HepG2 (cell line): Measurements from ENCODE around the gene SLC5A4. TPM values are rescaled to one million over a fixed set of nuclear protein-coding genes. Genes with fewer than 3 reads are reported as not detected.
A peak's percentile ranks its signal among the peaks of the same experiment; 100 is the strongest.

Experiments used
- ATAC-seq: fragments of 200-7000 bp; cut with Tn5 transposase; 3 replicates; pipeline ENCODE4 v1.9.1; 2020; ENCODE audit warnings: mild to moderate bottlenecking, moderate library complexity
- BruUV-seq: library from RNA; stranded (reverse); fragments of 400-500 nt; replicated peaks from 2 replicates; lab custom pipeline; 2021; lab: Mats Ljungman, UMichigan
- CTCF ChIA-PET: fragments of 300-600 bp; formaldehyde crosslinking; extraction: SDS; loops from one replicate; lab custom pipeline; 2021; ENCODE audit warnings: low total read pairs, inconsistent platforms, low intra/inter-chr PET ratio; lab: Yijun Ruan, JAX
- POLR2A ChIA-PET: fragments of 350-600 bp; sonication (Branson Sonifier 250); formaldehyde crosslinking; loops from one replicate; lab custom pipeline; 2020; ENCODE audit warnings: antibody characterized with exemption, inconsistent platforms; lab: Yijun Ruan, JAX
- DNase-seq: peaks from one replicate; pipeline ENCODE4 v3.0.0-alpha.2; 2015; ENCODE audit warnings: low spot score
- FAIRE-seq: peaks from 3 replicates; lab custom pipeline; 2011; peaks lifted over from hg19 to GRCh38; lab: Jason Lieb, UNC
- H2AFZ ChIP-seq: one replicate; pipeline ENCODE4 v1.6.1; 2011; ENCODE audit warnings: low read length, inconsistent platforms
- H3K27ac ChIP-seq: fragments of 300-600 bp; 3 replicates; pipeline ENCODE4 v1.8.0; 2011; ENCODE audit warnings: mixed run types, mild to moderate bottlenecking, mixed read lengths, low read length, inconsistent platforms; ENCODE audit not compliant: insufficient read depth; ENCODE audit errors: extremely low read length
- H3K27me3 ChIP-seq, 2 experiments: fragments of 200-600 bp in 1 of 2; 2 replicates in 1 of 2; 3 replicates in 1 of 2; pipeline versions ENCODE4 v1.6.0 to v1.8.0; 2011; ENCODE audit warnings: low read length in 2 of 2, mild to moderate bottlenecking in 2 of 2, moderate library complexity in 2 of 2, inconsistent platforms in 1 of 2; ENCODE audit not compliant: insufficient read depth in 2 of 2, control insufficient read depth in 1 of 2
- H3K36me3 ChIP-seq, 2 experiments: fragments of 200-600 bp in 1 of 2; replicated peaks in 1 of 2; 2 replicates in 1 of 2; 3 replicates in 1 of 2; pipeline versions ENCODE4 v1.5.1 to v1.8.0; 2011; ENCODE audit warnings: low read length in 2 of 2, inconsistent platforms in 1 of 2; ENCODE audit not compliant: insufficient read depth in 2 of 2, control insufficient read depth in 1 of 2
- H3K4me1 ChIP-seq: 2 replicates; pipeline ENCODE4 v1.5.1; 2012; ENCODE audit warnings: low read length, inconsistent platforms; ENCODE audit not compliant: insufficient read depth
- H3K4me2 ChIP-seq: 2 replicates; pipeline ENCODE4 v1.6.0; 2011; ENCODE audit warnings: low read depth, low read length, inconsistent platforms
- H3K4me3 ChIP-seq, 3 experiments: fragments of 200-600 bp in 1 of 3; sonication (generic), shearing (Covaris generic) in 1 of 3; replicated peaks in 1 of 3; 2 replicates each; pipeline ENCODE4 v1.5.1; 2011 to 2016; ENCODE audit warnings: low read length in 3 of 3, inconsistent platforms in 2 of 3, low read depth in 2 of 3, mild to moderate bottlenecking in 2 of 3, control low read depth in 1 of 3, mixed read lengths in 1 of 3; ENCODE audit not compliant: insufficient read depth in 1 of 3
- H3K79me2 ChIP-seq: one replicate; pipeline ENCODE4 v1.6.1; 2011; ENCODE audit warnings: low read length, inconsistent platforms; ENCODE audit not compliant: insufficient read depth
- H3K9ac ChIP-seq: 2 replicates; pipeline ENCODE4 v1.6.0; 2011; ENCODE audit warnings: mild to moderate bottlenecking, low read depth, low read length, inconsistent platforms; ENCODE audit not compliant: insufficient read depth
- H3K9me3 ChIP-seq: 2 replicates; pipeline ENCODE4 v1.5.1; 2012; ENCODE audit warnings: mild to moderate bottlenecking, low read length
- H4K20me1 ChIP-seq: 2 replicates; pipeline ENCODE4 v1.6.0; 2011; ENCODE audit warnings: inconsistent platforms, mild to moderate bottlenecking, low read length, moderate library complexity; ENCODE audit not compliant: insufficient read depth
- AHR ChIP-seq: IDR thresholded peaks from 2 replicates; pipeline ENCODE4 v1.6.1; 2018; ENCODE audit warnings: missing genetic modification reagents, missing compliant biosample characterization
- AKNA ChIP-seq: sonication (generic); formaldehyde crosslinking; IDR thresholded peaks from 2 replicates; pipeline ENCODE4 v1.4.0; 2020; ENCODE audit warnings: missing genetic modification reagents, borderline replicate concordance
- CREM ChIP-seq, 2 experiments: sonication (generic) in 1 of 2; formaldehyde crosslinking in 1 of 2; IDR thresholded peaks; 2 replicates each; pipeline versions ENCODE4 v1.4.0 to v1.6.1; 2016 to 2020; ENCODE audit warnings: antibody characterized with exemption in 1 of 2, mild to moderate bottlenecking in 1 of 2, missing genetic modification reagents in 1 of 2
- MYC ChIP-seq: sonication (generic); formaldehyde crosslinking; IDR thresholded peaks from 2 replicates; pipeline ENCODE4 v1.9.0; 2021; ENCODE audit warnings: missing genetic modification reagents, borderline replicate concordance
- NCOA5 ChIP-seq: sonication (generic); formaldehyde crosslinking; IDR thresholded peaks from 2 replicates; pipeline ENCODE4 v1.4.0; 2020; ENCODE audit warnings: missing genetic modification reagents
- NR2F2 ChIP-seq: IDR thresholded peaks from 2 replicates; pipeline ENCODE4 v1.6.1; 2012; ENCODE audit warnings: low read depth, inconsistent platforms, borderline replicate concordance
- PATZ1 ChIP-seq: sonication (generic); formaldehyde crosslinking; IDR thresholded peaks from 2 replicates; pipeline ENCODE4 v1.4.0; 2020; ENCODE audit warnings: missing genetic modification reagents
- REL ChIP-seq: sonication (generic); formaldehyde crosslinking; conservative IDR thresholded peaks from 2 replicates; pipeline ENCODE4 v1.8.0; 2022; ENCODE audit warnings: mild to moderate bottlenecking, missing genetic modification reagents, moderate library complexity
- RXRA ChIP-seq: sonication (generic); formaldehyde crosslinking; IDR thresholded peaks from 2 replicates; pipeline ENCODE4 v1.5.1; 2020; ENCODE audit warnings: missing genetic modification reagents
- SNAPC5 ChIP-seq: sonication (generic); formaldehyde crosslinking; IDR thresholded peaks from 2 replicates; pipeline ENCODE4 v1.8.1; 2023; ENCODE audit warnings: mild to moderate bottlenecking, missing genetic modification reagents, borderline replicate concordance
- ZNF263 ChIP-seq: sonication (generic); formaldehyde crosslinking; IDR thresholded peaks from 2 replicates; pipeline ENCODE4 v1.4.0; 2020; ENCODE audit warnings: missing genetic modification reagents
- ZNF337 ChIP-seq: sonication (generic); formaldehyde crosslinking; IDR thresholded peaks from 2 replicates; pipeline ENCODE4 v1.5.1; 2020; ENCODE audit warnings: missing genetic modification reagents, low read depth, mild to moderate bottlenecking, borderline replicate concordance
- WGBS: methylation state at CpG from one replicate; pipeline ENCODE4 v1.1.6; 2017; ENCODE audit warnings: low lambda C conversion rate; 5-methylcytosine and 5-hydroxymethylcytosine counted together
- in situ Hi-C: cut with HindIII; loops from 2 replicates; pipeline ENCODE4 v1.10.0; 2017; ENCODE audit warnings: low pct_unique_long_range_greater_than_20kb; ENCODE audit not compliant: extremely low pct_ligation_motif_present
- intact Hi-C: fragments of 100-400 bp; cut with micrococcal nuclease; formaldehyde crosslinking; loops from one replicate; pipeline ENCODE4 v1.10.0; 2022; ENCODE audit not compliant: unreplicated experiment
- polyA plus RNA-seq, 8 experiments: library from polyadenylated mRNA; depleted of rRNA in 3 of 8; stranded (reverse) in 7 of 8; unstranded in 1 of 8; fragments of >200 nt; fragmentation: Illumina TruSeq in 4 of 8; extraction: Trizol in 4 of 8; gene quantifications; 2 replicates each; pipeline versions ENCODE4 v1.2.1 to v1.2.3, GENCODE V29; 2011 to 2016; ENCODE audit warnings: low read depth in 4 of 8, missing spikeins in 1 of 8, mixed read lengths in 1 of 8; ENCODE audit not compliant: insufficient read depth in 1 of 8
- total RNA-seq, 5 experiments: library from RNA; depleted of rRNA; stranded (reverse); fragments of >200 nt; fragmentation: Illumina TruSeq; extraction: Trizol; gene quantifications; 2 replicates each; pipeline ENCODE4 v1.2.3, GENCODE V29; 2016; ENCODE audit warnings: low read depth in 1 of 5

The SLC5A4 gene
- total and polyA plus RNA-seq, 2 of the 13 experiments (the other 11 are each of a cell fraction or from before 2014, with no cell fraction given): not detected

- CTCF ChIA-PET: no interaction called here
Observed at GRCh38 chr22:32255726-32256125, 579 bp upstream of the SLC5A4 start.

GRCh38 chr22:32249231-32249630, 5.9 kb downstream of the SLC5A4 start:
- DNase-seq (no peak), ATAC-seq (peak; percentile 75), FAIRE-seq (no peak)
- no peak overlapping the region for H3K9ac ChIP-seq
- peak overlapping the region; percentile 43 for H3K4me2 ChIP-seq
- BruUV-seq: no TSS peak
- H3K27me3 ChIP-seq: no peaks in the 10 kb centered on the region; a peak in 1 of 5 replicates
- H3K9me3 ChIP-seq: no peaks in the 10 kb centered on the region
- intact Hi-C loops (no loop called here), in situ Hi-C loops (no loop called here)
- no peak overlapping the region for H2AFZ ChIP-seq
- ChIA-PET CTCF (no interaction called here), POLR2A (no interaction called here)
- no peak overlapping the region for H3K4me3 ChIP-seq
- 0% methylated on average over 1 of the region's 1 CpG for WGBS
- peaks cover 51% of the 10 kb centered on the region for H3K4me1 ChIP-seq
- H3K27ac ChIP-seq: peak overlapping the region; percentile 30
- H3K79me2 ChIP-seq: no peaks in the 10 kb centered on the region
- H3K36me3 ChIP-seq: no peaks in the 10 kb centered on the region
- H4K20me1 ChIP-seq: no peaks in the 10 kb centered on the region
- no peak for TF ChIP-seq AKNA
- TF ChIP-seq RXRA: no peak
- TF ChIP-seq PATZ1 (CRISPR knock-in tag): peak; percentile 41; the same call in 1 of the 2 replicates
- no peak for TF ChIP-seq NR2F2
- TF ChIP-seq AHR (CRISPR knock-in tag): no peak
- TF ChIP-seq ZNF263 (CRISPR knock-in tag): no peak
- TF ChIP-seq MYC (CRISPR knock-in tag): no peak

More at GRCh38 chr22:32255726-32256125, 579 bp upstream of the SLC5A4 start:
- Histone ChIP-seq H3K27ac (no peak overlapping the region), H3K36me3 (no peaks in the 10 kb centered on the region), H3K4me3 (no peak overlapping the region), H3K27me3 (no peaks in the 10 kb centered on the region), H2AFZ (no peak overlapping the region), H3K4me1 (no peaks in the 10 kb centered on the region), H3K79me2 (no peaks in the 10 kb centered on the region)
- intact Hi-C loops: no loop called here
- 66% methylated on average over 3 of the region's 3 CpGs for WGBS
- no TSS peak for BruUV-seq
- POLR2A ChIA-PET: no interaction called here
- no peak for TF ChIP-seq ZNF337 (CRISPR knock-in tag)
- no peak for TF ChIP-seq REL (CRISPR knock-in tag)
- TF ChIP-seq NCOA5 (CRISPR knock-in tag): no peak
- no peak for TF ChIP-seq CREM (IDR thresholded peaks at IDR 0.05)
- no peak for TF ChIP-seq CREM (CRISPR knock-in tag; IDR thresholded peaks at IDR 0.05)
- no peak for TF ChIP-seq SNAPC5
- TF ChIP-seq, all 625 proteins: peak for 0
- H4K20me1 ChIP-seq: no peaks in the 10 kb centered on the region
- no peak overlapping the region for H3K9ac ChIP-seq
- no peak overlapping the region for H3K4me2 ChIP-seq
- no peaks in the 10 kb centered on the region for H3K9me3 ChIP-seq
- DNase-seq (no peak), ATAC-seq (no peak), FAIRE-seq (no peak)
- in situ Hi-C loops: no loop called here
